Measurements from ENCODE around the gene DCAF11. TPM values are rescaled to one million over a fixed set of nuclear protein-coding genes. Genes with fewer than 3 reads are reported as not detected.

The DCAF11 gene
- total and polyA plus RNA-seq, 2 donors (not counting 1 experiment from before 2014, with no cell fraction given): 64.5 to 96.3 TPM

DNA sequence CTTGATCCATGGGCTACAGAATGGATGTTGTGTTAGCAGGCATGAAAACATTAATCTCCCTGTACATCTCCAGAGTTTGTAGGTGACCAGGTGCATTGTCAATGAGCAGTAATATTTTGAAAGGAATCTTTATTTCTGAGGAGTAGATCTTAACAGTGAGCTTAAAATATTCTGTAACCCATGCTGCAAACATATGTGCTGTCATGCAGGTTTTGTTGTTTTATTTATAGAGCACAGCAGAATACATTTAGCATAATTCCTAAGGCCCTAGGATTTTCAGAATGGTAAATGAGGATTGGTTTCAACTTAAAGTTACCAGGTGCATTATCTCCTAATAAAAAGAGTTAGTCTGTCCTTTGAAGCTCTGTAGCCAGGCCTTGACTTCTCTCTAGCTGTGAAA is 12.4 kb downstream of the DCAF11 start:
- intact Hi-C loops (cut with micrococcal nuclease): no loop called here
- peaks cover 34 to 35% of the 10 kb centered on the region in 2 donors for H3K4me1 ChIP-seq (ENCODE audit: control insufficient read depth in 2 of 2, insufficient read depth in 2 of 2, low read length in 2 of 2)
- Mint-ChIP-seq H3K9me3 (ENCODE audit: insufficient read depth) (no peaks in the 10 kb centered on the region), H3K4me3 (no peak overlapping the region), H3K27ac (no peak overlapping the region), H3K27me3 (no peaks in the 10 kb centered on the region), H3K4me1 (peaks cover 35% of the 10 kb centered on the region)
- ChIA-PET CTCF (interaction anchor here (1.1 to 1.6 kb wide), 5 partner anchors 9 to 153 kb away, joined by 3 to 5 read pairs (median 4); partner anchors contain the start of gene PSME1), POLR2A (interaction anchor here (1.2 kb wide), 1 partner anchor 9 kb away, joined by 3 read pairs; the partner anchor contains the start of gene PSME1)
- H3K36me3 ChIP-seq (replicated peaks in 1 of 2; ENCODE audit: control extremely low read depth in 1 of 2, control insufficient read depth in 1 of 2, extremely low read depth in 1 of 2, insufficient read depth in 2 of 2, low read length in 1 of 2): peaks cover 3 to 10% of the 10 kb centered on the region in 2 experiments
- no peak overlapping the region for H3K4me2 ChIP-seq (replicated peaks; ENCODE audit: low read depth, low read length, poor library complexity, severe bottlenecking)
- H3K9me3 ChIP-seq (ENCODE audit: control extremely low read depth in 1 of 3, control insufficient read depth in 2 of 3, insufficient read depth in 1 of 3, low read length in 2 of 3): no peaks in the 10 kb centered on the region
- no peaks in the 10 kb centered on the region for H3K27me3 ChIP-seq (replicated peaks in 1 of 4; ENCODE audit: control extremely low read depth in 1 of 4, control insufficient read depth in 3 of 4, insufficient read depth in 4 of 4, low read length in 3 of 4)
- H4K20me1 ChIP-seq (ENCODE audit: control insufficient read depth, insufficient read depth, low read length, poor library complexity, severe bottlenecking): no peaks in the 10 kb centered on the region
- peaks cover 4% of the 10 kb centered on the region for H3K79me2 ChIP-seq (ENCODE audit: control insufficient read depth, insufficient read depth, low read length)
- H3K4me3 ChIP-seq (ENCODE audit: control extremely low read depth in 1 of 5, extremely low read depth in 1 of 5, insufficient read depth in 1 of 5, low read depth in 2 of 5, low read length in 4 of 5): no peak overlapping the region
- no peak overlapping the region for H3K9ac ChIP-seq (ENCODE audit: low read length)
- no peak for TF ChIP-seq EZH2 (IDR thresholded peaks at IDR 0.05; ENCODE audit: borderline replicate concordance, insufficient read depth, low read depth, low read length, poor library complexity, severe bottlenecking)
- TF ChIP-seq, protein P1, sequence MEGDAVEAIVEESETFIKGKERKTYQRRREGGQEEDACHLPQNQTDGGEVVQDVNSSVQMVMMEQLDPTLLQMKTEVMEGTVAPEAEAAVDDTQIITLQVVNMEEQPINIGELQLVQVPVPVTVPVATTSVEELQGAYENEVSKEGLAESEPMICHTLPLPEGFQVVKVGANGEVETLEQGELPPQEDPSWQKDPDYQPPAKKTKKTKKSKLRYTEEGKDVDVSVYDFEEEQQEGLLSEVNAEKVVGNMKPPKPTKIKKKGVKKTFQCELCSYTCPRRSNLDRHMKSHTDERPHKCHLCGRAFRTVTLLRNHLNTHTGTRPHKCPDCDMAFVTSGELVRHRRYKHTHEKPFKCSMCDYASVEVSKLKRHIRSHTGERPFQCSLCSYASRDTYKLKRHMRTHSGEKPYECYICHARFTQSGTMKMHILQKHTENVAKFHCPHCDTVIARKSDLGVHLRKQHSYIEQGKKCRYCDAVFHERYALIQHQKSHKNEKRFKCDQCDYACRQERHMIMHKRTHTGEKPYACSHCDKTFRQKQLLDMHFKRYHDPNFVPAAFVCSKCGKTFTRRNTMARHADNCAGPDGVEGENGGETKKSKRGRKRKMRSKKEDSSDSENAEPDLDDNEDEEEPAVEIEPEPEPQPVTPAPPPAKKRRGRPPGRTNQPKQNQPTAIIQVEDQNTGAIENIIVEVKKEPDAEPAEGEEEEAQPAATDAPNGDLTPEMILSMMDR (IDR thresholded peaks at IDR 0.05): no peak
- no peak overlapping the region for H2AFZ ChIP-seq (ENCODE audit: insufficient read depth, low read depth, low read length, poor library complexity, severe bottlenecking)
- H3K27ac ChIP-seq (ENCODE audit: low read length in 2 of 2): no peak overlapping the region
- no peak for ATAC-seq (ENCODE audit: low read depth)
- no peak for DNase-seq

DNA sequence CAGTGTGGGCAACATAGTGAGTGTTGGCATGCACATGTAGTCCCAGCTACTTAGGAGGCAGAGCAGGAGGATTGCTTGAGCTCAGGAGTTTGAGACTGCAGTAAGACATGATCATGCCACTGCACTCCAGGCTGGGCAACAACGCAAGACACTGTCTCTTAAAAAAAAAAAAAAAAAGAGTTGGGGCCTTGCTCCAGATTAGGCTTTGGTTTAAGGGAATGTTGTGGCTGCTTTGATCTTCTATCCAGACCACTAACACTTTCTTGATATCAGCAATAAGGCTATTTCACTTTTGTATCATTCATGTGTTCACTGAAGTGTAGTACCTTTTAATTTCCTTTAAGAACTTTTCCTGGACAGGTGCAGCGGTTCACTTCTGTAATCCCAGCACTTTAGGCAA is 13.1 kb downstream of the DCAF11 start:
- POLR2A ChIA-PET: interaction anchor here (1.2 kb wide), 1 partner anchor 9 kb away, joined by 3 read pairs; the partner anchor contains the start of gene PSME1
- WGBS (ENCODE audit: insufficient coverage): 88% methylated on average over 2 of the region's 2 CpGs
- Mint-ChIP-seq H3K9me3 (ENCODE audit: insufficient read depth) (no peaks in the 10 kb centered on the region), H3K4me1 (peaks cover 36% of the 10 kb centered on the region), H3K27ac (peak overlapping the region; percentile 6), H3K4me3 (no peak overlapping the region), H3K27me3 (no peaks in the 10 kb centered on the region)
- Histone ChIP-seq H3K4me1 (ENCODE audit: control insufficient read depth in 2 of 2, insufficient read depth in 2 of 2, low read length in 2 of 2) (peaks cover 38 to 40% of the 10 kb centered on the region in 2 donors), H3K4me2 (replicated peaks; ENCODE audit: low read depth, low read length, poor library complexity, severe bottlenecking) (peak overlapping the region; percentile 33), H3K9ac (ENCODE audit: low read length) (no peak overlapping the region), H4K20me1 (ENCODE audit: control insufficient read depth, insufficient read depth, low read length, poor library complexity, severe bottlenecking) (no peaks in the 10 kb centered on the region), H3K4me3 (ENCODE audit: control extremely low read depth in 1 of 5, extremely low read depth in 1 of 5, insufficient read depth in 1 of 5, low read depth in 2 of 5, low read length in 4 of 5) (no peak overlapping the region), H3K36me3 (replicated peaks in 1 of 2; ENCODE audit: control extremely low read depth in 1 of 2, control insufficient read depth in 1 of 2, extremely low read depth in 1 of 2, insufficient read depth in 2 of 2, low read length in 1 of 2) (peaks cover under 1 to 7% of the 10 kb centered on the region in 2 experiments), H3K27ac (ENCODE audit: low read length in 2 of 2) (no peak overlapping the region), H3K79me2 (ENCODE audit: control insufficient read depth, insufficient read depth, low read length) (peaks cover 4% of the 10 kb centered on the region), H3K9me3 (ENCODE audit: control extremely low read depth in 1 of 3, control insufficient read depth in 2 of 3, insufficient read depth in 1 of 3, low read length in 2 of 3) (no peaks in the 10 kb centered on the region), H3K27me3 (replicated peaks in 1 of 4; ENCODE audit: control extremely low read depth in 1 of 4, control insufficient read depth in 3 of 4, insufficient read depth in 4 of 4, low read length in 3 of 4) (no peaks in the 10 kb centered on the region), H2AFZ (ENCODE audit: insufficient read depth, low read depth, low read length, poor library complexity, severe bottlenecking) (no peak overlapping the region)
- intact Hi-C loops (cut with micrococcal nuclease): no loop called here
- DNase-seq (no peak), ATAC-seq (ENCODE audit: low read depth) (no peak)
- TF ChIP-seq, protein P1 (IDR thresholded peaks at IDR 0.05): no peak
- no peak for TF ChIP-seq EZH2 (IDR thresholded peaks at IDR 0.05; ENCODE audit: borderline replicate concordance, insufficient read depth, low read depth, low read length, poor library complexity, severe bottlenecking)
- CTCF ChIA-PET: interaction anchor here (0.7 to 1.6 kb wide), 6 partner anchors 8 to 152 kb away, joined by 3 to 5 read pairs (median 4); partner anchors contain the start of gene PSME1
